HG02571 (cell line): ENCODE data around the gene RAP1GAP2.
A peak's percentile ranks its signal among the peaks of the same experiment; 100 is the strongest.
"Not testable (repeated sequence)": the region's sequence is repeated elsewhere in the genome, so short reads cannot be mapped to it uniquely, and the experiment has no call there.

Source experiments
- ATAC-seq: cut with Tn5 transposase; IDR thresholded peaks from one replicate; pipeline ENCODE4 v1.9.1; 2021; ENCODE audit warnings: mild to moderate bottlenecking, moderate library complexity; ENCODE audit not compliant: unreplicated experiment

RAP1GAP2 gene

GRCh38 chr17:3035256-3035967 lies 239.2 kb downstream of the RAP1GAP2 start:
- ATAC-seq, result no peak

GRCh38 chr17:3035968-3036280 lies 239.7 kb downstream of the RAP1GAP2 start:
- no peak for ATAC-seq

- ATAC-seq, result no peak
Observed at GRCh38 chr17:3036800-3037199, 240.6 kb downstream of the RAP1GAP2 start.

GRCh38 chr17:3037259-3037658 lies 241.0 kb downstream of the RAP1GAP2 start:
- ATAC-seq, result no peak

- no peak for ATAC-seq
Observed at GRCh38 chr17:3038941-3039340, 242.7 kb downstream of the RAP1GAP2 start.

GRCh38 chr17:3039736-3040135 lies 243.5 kb downstream of the RAP1GAP2 start:
- no peak for ATAC-seq

GRCh38 chr17:3040882-3041281 lies 244.6 kb downstream of the RAP1GAP2 start:
- no peak for ATAC-seq

GRCh38 chr17:3043737-3044365 lies 247.6 kb downstream of the RAP1GAP2 start:
- ATAC-seq, result no peak

GRCh38 chr17:3046753-3047152 lies 250.5 kb downstream of the RAP1GAP2 start:
- no peak for ATAC-seq

- ATAC-seq, result peak; percentile 84
Observed at GRCh38 chr17:3048727-3049471, 252.7 kb downstream of the RAP1GAP2 start.

- ATAC-seq, result no peak
Observed at GRCh38 chr17:3049705-3050295, 253.6 kb downstream of the RAP1GAP2 start.

GRCh38 chr17:3054868-3055267 lies 258.6 kb downstream of the RAP1GAP2 start:
- ATAC-seq, result not testable (repeated sequence)

GRCh38 chr17:3062824-3063377 lies 266.7 kb downstream of the RAP1GAP2 start:
- ATAC-seq, result not testable (repeated sequence)

- not testable (repeated sequence) for ATAC-seq
Observed at GRCh38 chr17:3063507-3063906, 267.3 kb downstream of the RAP1GAP2 start, which contains the start of gene OR1D5. Gene OR1D5 (minus strand): TSS chr17:3063607. CDS start chr17:3063607, 0 bp downstream.

- ATAC-seq, result not testable (repeated sequence)
Observed at GRCh38 chr17:3065192-3065591, 269.0 kb downstream of the RAP1GAP2 start.

- not testable (repeated sequence) for ATAC-seq
Observed at GRCh38 chr17:3073850-3074249, 277.6 kb downstream of the RAP1GAP2 start.
